ENCODE results near the gene EML5. TPM values are rescaled to one million over a fixed set of nuclear protein-coding genes. Genes with fewer than 3 reads are reported as not detected.

EML5 gene
- total and polyA plus RNA-seq, 2 donors (not counting 3 experiments of a cell fraction or from before 2014, with no cell fraction given): not detected

- no peaks in the 10 kb centered on the region for H4K20me1 ChIP-seq (replicated peaks; ENCODE audit: control insufficient read depth, extremely low read depth, insufficient read depth, low read length)
- intact Hi-C loops (cut with micrococcal nuclease): loop anchor here (10.0 kb wide), 1 partner anchor 1245 kb away; no protein-coding TSS in a partner anchor
These were observed 123.4 kb downstream of the EML5 start for GRCh38 chr14:88669346-88669745.

GRCh38 chr14:88668448-88669116, 124.2 kb downstream of the EML5 start:
- TF ChIP-seq POLR2AphosphoS5 (IDR thresholded peaks at IDR 0.05; ENCODE audit: insufficient read depth, low read depth, low read length) (no peak), MYC (IDR thresholded peaks at IDR 0.05; ENCODE audit: low read depth, low read length) (no peak), MAX (IDR thresholded peaks at IDR 0.05; ENCODE audit: insufficient read depth, insufficient read length) (no peak), GATA2 (IDR thresholded peaks at IDR 0.05; ENCODE audit: insufficient read depth, insufficient read length, low read depth, low read length) (no peak), JUN (IDR thresholded peaks at IDR 0.05; ENCODE audit: borderline replicate concordance, insufficient read depth, insufficient read length, low read depth) (no peak), POLR2A (IDR thresholded peaks at IDR 0.05; ENCODE audit: low read depth, low read length) (no peak), FOS (IDR thresholded peaks at IDR 0.05; ENCODE audit: borderline replicate concordance, insufficient read depth, low read length) (no peak), EZH2 (IDR thresholded peaks at IDR 0.05; ENCODE audit: borderline replicate concordance, low read depth, low read length, severe bottlenecking) (no peak), CTCF (IDR thresholded peaks at IDR 0.05; ENCODE audit: extremely low read depth in 1 of 2, insufficient read depth in 1 of 2, low read depth in 1 of 2, low read length in 2 of 2) (no peak)
- no TSS peak for BruUV-seq (replicated peaks)
- intact Hi-C loops (cut with micrococcal nuclease): loop anchor here (10.0 kb wide), 1 partner anchor 1246 kb away; no protein-coding TSS in a partner anchor
- no peak overlapping the region for H3K27ac ChIP-seq (ENCODE audit: insufficient read depth, low read depth, low read length)
- H2AFZ ChIP-seq (ENCODE audit: low read depth, low read length): no peak overlapping the region
- no peak for DNase-seq (ENCODE audit: low read depth, low spot score)
- H3K9ac ChIP-seq (replicated peaks; ENCODE audit: extremely low read depth, insufficient read depth, low read length): no peak overlapping the region
- ChIA-PET CTCF (interaction anchor here (0.7 to 5.2 kb wide), 10 partner anchors 11 to 478 kb away, joined by 3 to 64 read pairs (median 8); no protein-coding TSS in a partner anchor), POLR2A (no interaction called here)
- no peaks in the 10 kb centered on the region for H3K36me3 ChIP-seq (ENCODE audit: control insufficient read depth in 2 of 2, extremely low read depth in 1 of 2, insufficient read depth in 2 of 2, low read length in 2 of 2)
- FAIRE-seq: no peak
- H3K27me3 ChIP-seq (ENCODE audit: control insufficient read depth in 2 of 2, insufficient read depth in 2 of 2, low read length in 2 of 2): peaks cover 0 to 3% of the 10 kb centered on the region in 2 experiments
- no peaks in the 10 kb centered on the region for H3K79me2 ChIP-seq (ENCODE audit: control insufficient read depth, insufficient read depth, low read length)
- no peak overlapping the region for H3K4me2 ChIP-seq (ENCODE audit: insufficient read depth, low read length)
- H3K9me1 ChIP-seq (replicated peaks; ENCODE audit: control insufficient read depth, extremely low read depth, insufficient read depth, low read length): no peaks in the 10 kb centered on the region
- H3K4me1 ChIP-seq (ENCODE audit: control insufficient read depth, extremely low read depth, insufficient read depth, low read length): no peaks in the 10 kb centered on the region
- dilution Hi-C loops (cut with MboI; ENCODE audit: extremely low pct_ligation_motif_present, low sequenced_read_pairs): no loop called here
- H4K20me1 ChIP-seq (replicated peaks; ENCODE audit: control insufficient read depth, extremely low read depth, insufficient read depth, low read length): no peaks in the 10 kb centered on the region
- H3K4me3 ChIP-seq (replicated peaks in 1 of 3; ENCODE audit: insufficient read depth in 1 of 3, low read depth in 1 of 3, low read length in 3 of 3): no peak overlapping the region
- no peaks in the 10 kb centered on the region for H3K9me3 ChIP-seq (replicated peaks; ENCODE audit: control insufficient read depth, insufficient read depth, low read length)

More at GRCh38 chr14:88669346-88669745, 123.4 kb downstream of the EML5 start:
- Histone ChIP-seq H3K4me1 (ENCODE audit: control insufficient read depth, extremely low read depth, insufficient read depth, low read length) (no peaks in the 10 kb centered on the region), H3K79me2 (ENCODE audit: control insufficient read depth, insufficient read depth, low read length) (no peaks in the 10 kb centered on the region), H3K36me3 (ENCODE audit: control insufficient read depth in 2 of 2, extremely low read depth in 1 of 2, insufficient read depth in 2 of 2, low read length in 2 of 2) (no peaks in the 10 kb centered on the region), H3K4me2 (ENCODE audit: insufficient read depth, low read length) (no peak overlapping the region), H3K27ac (ENCODE audit: insufficient read depth, low read depth, low read length) (no peak overlapping the region), H3K4me3 (replicated peaks in 1 of 3; ENCODE audit: insufficient read depth in 1 of 3, low read depth in 1 of 3, low read length in 3 of 3) (no peak overlapping the region), H3K27me3 (ENCODE audit: control insufficient read depth in 2 of 2, insufficient read depth in 2 of 2, low read length in 2 of 2) (peaks cover 0 to 3% of the 10 kb centered on the region in 2 experiments), H3K9ac (replicated peaks; ENCODE audit: extremely low read depth, insufficient read depth, low read length) (no peak overlapping the region), H2AFZ (ENCODE audit: low read depth, low read length) (no peak overlapping the region), H3K9me3 (replicated peaks; ENCODE audit: control insufficient read depth, insufficient read depth, low read length) (no peaks in the 10 kb centered on the region), H3K9me1 (replicated peaks; ENCODE audit: control insufficient read depth, extremely low read depth, insufficient read depth, low read length) (no peaks in the 10 kb centered on the region)
- ChIA-PET CTCF (interaction anchor here (0.8 to 5.2 kb wide), 3 partner anchors 10 to 346 kb away, joined by 5 to 64 read pairs (median 13); no protein-coding TSS in a partner anchor), POLR2A (no interaction called here)
- dilution Hi-C loops (cut with MboI; ENCODE audit: extremely low pct_ligation_motif_present, low sequenced_read_pairs): no loop called here
- TF ChIP-seq MAX (IDR thresholded peaks at IDR 0.05; ENCODE audit: insufficient read depth, insufficient read length) (no peak), EZH2 (IDR thresholded peaks at IDR 0.05; ENCODE audit: borderline replicate concordance, low read depth, low read length, severe bottlenecking) (no peak), MYC (IDR thresholded peaks at IDR 0.05; ENCODE audit: low read depth, low read length) (no peak)
- FAIRE-seq (no peak), DNase-seq (ENCODE audit: low read depth, low spot score) (no peak)
- BruUV-seq (replicated peaks): no TSS peak

Measured in endothelial cell of umbilical vein (primary cell).